ENCODE results near the gene TFPI.

GRCh38 chr2:187509667-187510417 lies 44.4 kb downstream of the TFPI start:
- TF ChIP-seq ZBTB21 (CRISPR knock-in tag; IDR thresholded peaks at IDR 0.05; ENCODE audit: borderline replicate concordance) (no peak), MAX (CRISPR knock-in tag; IDR thresholded peaks at IDR 0.05) (no peak), CTCF (IDR thresholded peaks at IDR 0.05) (no peak), ZNF317 (CRISPR knock-in tag; IDR thresholded peaks at IDR 0.05; ENCODE audit: borderline replicate concordance, low read depth) (no peak), GABPB1 (CRISPR knock-in tag; IDR thresholded peaks at IDR 0.05) (no peak), TCF7 (CRISPR knock-in tag; IDR thresholded peaks at IDR 0.05; ENCODE audit: low read depth) (no peak), ZNF138 (CRISPR knock-in tag; conservative IDR thresholded peaks at IDR 0.05) (no peak)
